IPS-15b (cell line): Measurements from ENCODE around the gene KIAA1549.

Experiments
- H3K27me3 ChIP-seq: one replicate; pipeline ENCODE4 v1.6.1; 2013; ENCODE audit warnings: low read length; ENCODE audit not compliant: control insufficient read depth, insufficient read depth
- H3K36me3 ChIP-seq: one replicate; pipeline ENCODE4 v1.6.1; 2013; ENCODE audit warnings: low read length; ENCODE audit not compliant: control insufficient read depth, insufficient read depth
- H3K4me1 ChIP-seq: one replicate; pipeline ENCODE4 v1.6.1; 2013; ENCODE audit warnings: mild to moderate bottlenecking, low read length; ENCODE audit not compliant: control insufficient read depth, insufficient read depth
- H3K4me3 ChIP-seq: one replicate; pipeline ENCODE4 v1.5.1; 2013; ENCODE audit warnings: low read depth, low read length
- H3K9ac ChIP-seq: one replicate; pipeline ENCODE4 v1.6.1; 2013; ENCODE audit warnings: low read depth, mild to moderate bottlenecking, low read length
- H3K9me3 ChIP-seq: one replicate; pipeline ENCODE4 v1.6.1; 2013; ENCODE audit warnings: mild to moderate bottlenecking, low read length; ENCODE audit not compliant: control insufficient read depth, insufficient read depth

The KIAA1549 gene

GRCh38 chr7:138934861-138935260 lies 46.3 kb downstream of the KIAA1549 start:
- no peaks in the 10 kb centered on the region for H3K9me3 ChIP-seq
- H3K36me3 ChIP-seq: no peaks in the 10 kb centered on the region
- H3K27me3 ChIP-seq: no peaks in the 10 kb centered on the region
- no peak overlapping the region for H3K4me3 ChIP-seq
- H3K9ac ChIP-seq: no peak overlapping the region
- H3K4me1 ChIP-seq: no peaks in the 10 kb centered on the region

- Histone ChIP-seq H3K36me3 (no peaks in the 10 kb centered on the region), H3K9me3 (no peaks in the 10 kb centered on the region), H3K4me3 (no peak overlapping the region), H3K9ac (no peak overlapping the region), H3K27me3 (no peaks in the 10 kb centered on the region), H3K4me1 (no peaks in the 10 kb centered on the region)
These were observed 46.8 kb downstream of the KIAA1549 start for GRCh38 chr7:138934367-138934766.

GRCh38 chr7:138932870-138933269 lies 48.3 kb downstream of the KIAA1549 start:
- no peaks in the 10 kb centered on the region for H3K36me3 ChIP-seq
- H3K9ac ChIP-seq: no peak overlapping the region
- no peaks in the 10 kb centered on the region for H3K9me3 ChIP-seq
- no peak overlapping the region for H3K4me3 ChIP-seq
- no peaks in the 10 kb centered on the region for H3K27me3 ChIP-seq
- no peaks in the 10 kb centered on the region for H3K4me1 ChIP-seq

DNA sequence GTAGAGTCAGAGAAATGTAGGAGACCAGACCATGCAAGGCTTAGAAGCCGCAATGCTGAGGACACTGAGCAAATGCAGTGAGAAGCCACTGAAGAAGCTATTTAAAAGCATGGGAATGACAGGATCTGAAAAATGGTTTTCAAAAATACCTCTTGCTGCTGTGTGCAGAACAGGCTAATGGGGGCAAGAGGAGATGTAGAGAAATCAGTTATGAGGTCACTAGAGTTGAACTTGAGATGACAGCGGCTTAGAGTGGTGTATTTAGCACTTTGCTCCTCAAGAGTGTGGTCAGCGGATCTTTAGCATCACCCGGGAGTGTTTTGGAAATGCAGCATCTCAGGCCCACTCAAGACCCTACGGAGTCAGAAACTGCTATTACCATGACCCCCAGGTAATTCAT lies 48.8 kb downstream of the KIAA1549 start:
- Histone ChIP-seq H3K4me3 (no peak overlapping the region), H3K4me1 (no peaks in the 10 kb centered on the region), H3K9me3 (no peaks in the 10 kb centered on the region), H3K36me3 (no peaks in the 10 kb centered on the region), H3K27me3 (no peaks in the 10 kb centered on the region), H3K9ac (no peak overlapping the region)

DNA sequence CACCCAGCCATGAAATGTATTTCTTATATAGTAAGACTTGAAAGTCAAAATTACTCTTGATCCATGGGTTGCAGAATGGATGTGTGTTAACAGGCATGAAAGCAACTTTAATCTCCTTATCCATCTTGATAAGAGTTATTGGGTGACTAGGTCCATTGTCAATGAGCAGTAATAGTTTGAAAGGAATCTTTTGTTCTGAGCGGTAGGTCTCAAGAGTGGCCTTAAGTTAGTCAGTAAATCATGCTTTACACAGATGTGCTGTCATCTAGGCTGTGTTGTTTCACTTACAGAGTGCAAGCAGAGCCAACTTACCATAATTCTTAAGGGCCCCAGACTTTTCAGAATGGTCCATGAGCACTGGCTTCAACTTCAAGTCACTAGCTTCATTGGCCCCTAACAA lies 51.2 kb downstream of the KIAA1549 start:
- H3K4me3 ChIP-seq: no peak overlapping the region

GRCh38 chr7:138926241-138926612 lies 55.0 kb downstream of the KIAA1549 start:
- Histone ChIP-seq H3K36me3 (no peaks in the 10 kb centered on the region), H3K4me1 (no peaks in the 10 kb centered on the region), H3K9me3 (no peaks in the 10 kb centered on the region), H3K9ac (no peak overlapping the region), H3K4me3 (no peak overlapping the region), H3K27me3 (no peaks in the 10 kb centered on the region)

More for the DNA sequence above, 51.2 kb downstream of the KIAA1549 start:
- Histone ChIP-seq H3K27me3 (no peaks in the 10 kb centered on the region), H3K4me1 (no peaks in the 10 kb centered on the region), H3K9ac (no peak overlapping the region), H3K9me3 (no peaks in the 10 kb centered on the region), H3K36me3 (no peaks in the 10 kb centered on the region)

DNA sequence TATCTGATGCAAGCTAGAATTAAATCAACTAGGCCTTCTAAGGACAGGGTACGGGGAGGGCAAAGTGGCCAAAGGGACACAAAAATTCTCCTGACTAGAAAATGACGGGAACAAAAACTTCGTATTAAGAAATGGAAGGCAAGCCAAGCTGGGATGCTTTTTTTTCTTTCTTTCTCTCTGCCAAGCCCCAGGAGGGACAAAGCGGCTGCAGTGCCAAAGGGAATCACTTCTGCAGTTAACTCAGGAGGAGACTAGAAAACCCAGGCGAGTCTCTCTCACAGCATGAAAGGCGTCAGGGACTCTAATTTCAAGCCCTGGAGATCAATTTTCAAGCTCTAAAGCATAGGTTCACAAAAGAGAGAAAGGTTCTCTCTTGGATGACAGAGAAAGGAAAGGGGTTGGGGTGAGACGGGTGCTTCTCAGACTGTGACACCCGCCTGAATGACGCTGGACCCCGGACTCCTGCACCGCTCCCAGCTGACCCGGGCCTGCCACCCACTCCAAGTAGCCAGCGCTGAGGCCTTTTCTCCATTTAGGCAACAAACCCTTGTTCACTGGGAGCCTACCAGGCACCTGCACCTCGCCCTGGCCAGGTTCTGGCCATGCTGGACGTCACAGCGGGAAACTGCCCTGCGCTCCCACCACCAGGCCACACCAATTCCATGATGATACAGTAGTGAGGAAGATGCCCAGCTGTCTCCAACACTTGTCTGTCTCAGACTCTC lies 56.5 kb downstream of the KIAA1549 start:
- no peaks in the 10 kb centered on the region for H3K9me3 ChIP-seq
- no peaks in the 10 kb centered on the region for H3K36me3 ChIP-seq
- H3K4me3 ChIP-seq: no peak overlapping the region
- no peak overlapping the region for H3K9ac ChIP-seq
- H3K4me1 ChIP-seq: no peaks in the 10 kb centered on the region
- H3K27me3 ChIP-seq: no peaks in the 10 kb centered on the region

GRCh38 chr7:138921277-138921676 lies 59.9 kb downstream of the KIAA1549 start:
- Histone ChIP-seq H3K4me1 (no peaks in the 10 kb centered on the region), H3K9ac (no peak overlapping the region), H3K4me3 (no peak overlapping the region), H3K27me3 (no peaks in the 10 kb centered on the region), H3K36me3 (peaks cover 9% of the 10 kb centered on the region), H3K9me3 (no peaks in the 10 kb centered on the region)

- no peak overlapping the region for H3K4me3 ChIP-seq
- no peaks in the 10 kb centered on the region for H3K4me1 ChIP-seq
- H3K9ac ChIP-seq: no peak overlapping the region
- H3K36me3 ChIP-seq: peaks cover 15% of the 10 kb centered on the region
- H3K27me3 ChIP-seq: no peaks in the 10 kb centered on the region
- no peaks in the 10 kb centered on the region for H3K9me3 ChIP-seq
These were observed 61.3 kb downstream of the KIAA1549 start for GRCh38 chr7:138919911-138920310.

DNA sequence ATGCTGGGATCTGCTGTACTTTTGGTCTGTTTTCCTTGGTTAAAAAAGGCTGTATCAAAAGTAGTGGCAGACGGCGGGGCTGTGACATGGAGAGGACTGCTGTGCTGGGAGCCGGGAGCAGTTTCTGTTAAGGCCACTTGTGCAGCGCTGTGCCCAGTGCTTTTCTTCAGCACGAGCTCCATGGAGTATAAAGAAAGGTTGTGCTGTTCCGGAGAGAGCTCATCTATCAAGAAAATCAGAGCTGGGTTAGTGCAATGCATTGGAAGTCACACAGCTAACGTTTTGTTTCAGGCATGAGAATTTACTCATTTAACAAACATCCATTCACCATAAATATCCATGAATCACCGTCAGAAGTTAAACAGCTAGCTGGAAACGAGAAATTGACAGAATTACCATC lies 62.0 kb downstream of the KIAA1549 start:
- Histone ChIP-seq H3K4me1 (no peaks in the 10 kb centered on the region), H3K27me3 (no peaks in the 10 kb centered on the region), H3K9ac (no peak overlapping the region), H3K4me3 (no peak overlapping the region), H3K9me3 (no peaks in the 10 kb centered on the region), H3K36me3 (peaks cover 15% of the 10 kb centered on the region)

GRCh38 chr7:138918756-138919155 lies 62.4 kb downstream of the KIAA1549 start:
- H3K9ac ChIP-seq: no peak overlapping the region
- no peaks in the 10 kb centered on the region for H3K27me3 ChIP-seq
- peaks cover 15% of the 10 kb centered on the region for H3K36me3 ChIP-seq

GRCh38 chr7:138918176-138918575 lies 63.0 kb downstream of the KIAA1549 start:
- Histone ChIP-seq H3K27me3 (no peaks in the 10 kb centered on the region), H3K4me3 (no peak overlapping the region), H3K4me1 (no peaks in the 10 kb centered on the region), H3K9ac (no peak overlapping the region), H3K36me3 (peaks cover 15% of the 10 kb centered on the region), H3K9me3 (no peaks in the 10 kb centered on the region)

More at GRCh38 chr7:138918756-138919155, 62.4 kb downstream of the KIAA1549 start:
- Histone ChIP-seq H3K4me3 (no peak overlapping the region), H3K4me1 (no peaks in the 10 kb centered on the region), H3K9me3 (no peaks in the 10 kb centered on the region)
